ENCODE data around the gene TCF12. TPM values are rescaled to one million over a fixed set of nuclear protein-coding genes. Genes with fewer than 3 reads are reported as not detected.

TCF12 gene
- total and polyA plus RNA-seq, 2 donors (not counting 3 experiments of a cell fraction or from before 2014, with no cell fraction given): 72.1 to 133 TPM

- no TSS peak for BruUV-seq (replicated peaks)
- TF ChIP-seq CTCF (IDR thresholded peaks at IDR 0.05; ENCODE audit: extremely low read depth in 1 of 2, insufficient read depth in 1 of 2, low read depth in 1 of 2, low read length in 2 of 2) (no peak), JUN (IDR thresholded peaks at IDR 0.05; ENCODE audit: borderline replicate concordance, insufficient read depth, insufficient read length, low read depth) (no peak), POLR2AphosphoS5 (IDR thresholded peaks at IDR 0.05; ENCODE audit: insufficient read depth, low read depth, low read length) (no peak), POLR2A (IDR thresholded peaks at IDR 0.05; ENCODE audit: low read depth, low read length) (no peak), EZH2 (IDR thresholded peaks at IDR 0.05; ENCODE audit: borderline replicate concordance, low read depth, low read length, severe bottlenecking) (no peak), MYC (IDR thresholded peaks at IDR 0.05; ENCODE audit: low read depth, low read length) (no peak), GATA2 (IDR thresholded peaks at IDR 0.05; ENCODE audit: insufficient read depth, insufficient read length, low read depth, low read length) (no peak), FOS (IDR thresholded peaks at IDR 0.05; ENCODE audit: borderline replicate concordance, insufficient read depth, low read length) (no peak)
- Histone ChIP-seq H3K27ac (ENCODE audit: insufficient read depth, low read depth, low read length) (no peak overlapping the region), H3K4me1 (ENCODE audit: control insufficient read depth, extremely low read depth, insufficient read depth, low read length) (peaks cover 12% of the 10 kb centered on the region), H3K4me2 (ENCODE audit: insufficient read depth, low read length) (no peak overlapping the region), H3K4me3 (replicated peaks in 1 of 3; ENCODE audit: insufficient read depth in 1 of 3, low read depth in 1 of 3, low read length in 3 of 3) (no peak overlapping the region), H3K36me3 (ENCODE audit: control insufficient read depth in 2 of 2, extremely low read depth in 1 of 2, insufficient read depth in 2 of 2, low read length in 2 of 2) (peaks cover 3% of the 10 kb centered on the region in 2 experiments), H3K9me3 (replicated peaks; ENCODE audit: control insufficient read depth, insufficient read depth, low read length) (no peaks in the 10 kb centered on the region), H3K27me3 (ENCODE audit: control insufficient read depth in 2 of 2, insufficient read depth in 2 of 2, low read length in 2 of 2) (no peaks in the 10 kb centered on the region), H3K79me2 (ENCODE audit: control insufficient read depth, insufficient read depth, low read length) (peaks cover 4% of the 10 kb centered on the region), H3K9ac (replicated peaks; ENCODE audit: extremely low read depth, insufficient read depth, low read length) (no peak overlapping the region), H2AFZ (ENCODE audit: low read depth, low read length) (no peak overlapping the region), H4K20me1 (replicated peaks; ENCODE audit: control insufficient read depth, extremely low read depth, insufficient read depth, low read length) (no peaks in the 10 kb centered on the region), H3K9me1 (replicated peaks; ENCODE audit: control insufficient read depth, extremely low read depth, insufficient read depth, low read length) (no peaks in the 10 kb centered on the region)
- intact Hi-C loops (cut with micrococcal nuclease): no loop called here
- POLR2A ChIA-PET: no interaction called here
- no peak for FAIRE-seq
- CTCF ChIA-PET: interaction anchor here (1.0 kb wide), 1 partner anchor 17 kb away, joined by 4 read pairs; no protein-coding TSS in a partner anchor
- no peak for DNase-seq (ENCODE audit: low read depth, low spot score)
- dilution Hi-C loops (cut with MboI; ENCODE audit: extremely low pct_ligation_motif_present, low sequenced_read_pairs): no loop called here
These were observed 278.4 kb downstream of the TCF12 start for GRCh38 chr15:57196865-57197264.
